ENCODE data around the gene TBP. TPM values are rescaled to one million over a fixed set of nuclear protein-coding genes. Genes with fewer than 3 reads are reported as not detected.

TBP gene
- total RNA-seq, 1 donor from 2014 or later, result 19.3 TPM

DNA sequence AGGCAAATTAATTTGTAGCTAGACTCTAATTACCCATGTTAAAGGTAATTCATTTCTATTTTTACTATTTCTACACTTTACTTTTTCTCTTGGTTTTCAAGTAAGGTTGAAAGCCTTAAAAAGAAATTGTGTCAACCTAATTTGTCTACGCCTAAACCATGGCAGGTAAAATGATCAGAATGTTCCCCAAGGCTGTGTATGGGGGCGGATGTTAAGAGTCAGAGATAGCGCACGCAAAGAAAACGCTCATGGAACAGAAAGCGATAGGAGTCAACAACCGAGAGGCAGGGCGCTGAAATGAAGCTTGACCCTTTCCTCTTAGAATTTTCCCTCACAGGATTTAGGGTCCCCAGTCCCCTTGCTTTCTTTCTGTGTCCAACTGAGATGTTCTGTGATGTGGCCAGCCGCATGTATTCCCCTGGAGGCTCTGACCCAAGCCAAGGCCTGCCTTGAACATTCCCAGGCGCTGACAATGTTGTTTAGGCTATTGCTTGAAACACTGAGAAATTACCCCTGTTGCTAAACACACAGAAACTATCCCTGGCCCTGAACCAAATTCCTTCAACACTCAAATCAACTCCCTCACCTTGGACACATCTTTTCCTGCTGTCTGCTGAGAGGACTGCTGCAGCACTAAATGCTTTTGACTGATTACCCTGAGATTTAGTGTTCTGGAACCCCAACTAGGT lies 12.0 kb upstream of the TBP start:
- DNase-seq (ENCODE audit: low read depth) (no peak), FAIRE-seq (no peak)
- peaks cover 93% of the 10 kb centered on the region for H4K20me1 ChIP-seq (ENCODE audit: insufficient read depth, low read length)
- no peaks in the 10 kb centered on the region for H3K9me3 ChIP-seq (ENCODE audit: insufficient read depth, low read depth, low read length)
- no peak for TF ChIP-seq EZH2 (IDR thresholded peaks at IDR 0.05; ENCODE audit: insufficient read depth, low read length)
- TF ChIP-seq, protein P1, sequence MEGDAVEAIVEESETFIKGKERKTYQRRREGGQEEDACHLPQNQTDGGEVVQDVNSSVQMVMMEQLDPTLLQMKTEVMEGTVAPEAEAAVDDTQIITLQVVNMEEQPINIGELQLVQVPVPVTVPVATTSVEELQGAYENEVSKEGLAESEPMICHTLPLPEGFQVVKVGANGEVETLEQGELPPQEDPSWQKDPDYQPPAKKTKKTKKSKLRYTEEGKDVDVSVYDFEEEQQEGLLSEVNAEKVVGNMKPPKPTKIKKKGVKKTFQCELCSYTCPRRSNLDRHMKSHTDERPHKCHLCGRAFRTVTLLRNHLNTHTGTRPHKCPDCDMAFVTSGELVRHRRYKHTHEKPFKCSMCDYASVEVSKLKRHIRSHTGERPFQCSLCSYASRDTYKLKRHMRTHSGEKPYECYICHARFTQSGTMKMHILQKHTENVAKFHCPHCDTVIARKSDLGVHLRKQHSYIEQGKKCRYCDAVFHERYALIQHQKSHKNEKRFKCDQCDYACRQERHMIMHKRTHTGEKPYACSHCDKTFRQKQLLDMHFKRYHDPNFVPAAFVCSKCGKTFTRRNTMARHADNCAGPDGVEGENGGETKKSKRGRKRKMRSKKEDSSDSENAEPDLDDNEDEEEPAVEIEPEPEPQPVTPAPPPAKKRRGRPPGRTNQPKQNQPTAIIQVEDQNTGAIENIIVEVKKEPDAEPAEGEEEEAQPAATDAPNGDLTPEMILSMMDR (IDR thresholded peaks at IDR 0.05; ENCODE audit: insufficient read depth, low read depth, low read length), result no peak
- H3K27me3 Mint-ChIP-seq (ENCODE audit: low read depth, unreplicated experiment), result no peaks in the 10 kb centered on the region
- no peak overlapping the region for H3K9ac ChIP-seq (ENCODE audit: low read length)
- no peak overlapping the region for H3K27ac ChIP-seq (ENCODE audit: low read depth, low read length)
- no peak overlapping the region for H3K4me2 ChIP-seq (ENCODE audit: low read length)
- H3K4me1 ChIP-seq (ENCODE audit: insufficient read depth, low read length), result no peaks in the 10 kb centered on the region
- H3K36me3 Mint-ChIP-seq (ENCODE audit: low read depth, unreplicated experiment), result peaks cover 10% of the 10 kb centered on the region
- no peak overlapping the region for H3K4me3 ChIP-seq (ENCODE audit: insufficient read depth, low read depth, low read length)
- no peak overlapping the region for H2AFZ ChIP-seq (ENCODE audit: low read depth, low read length)
- H3K4me1 Mint-ChIP-seq (ENCODE audit: low read depth, unreplicated experiment), result no peaks in the 10 kb centered on the region
- no peaks in the 10 kb centered on the region for H3K27me3 ChIP-seq (ENCODE audit: insufficient read depth, low read length)
- H3K9me3 Mint-ChIP-seq (ENCODE audit: unreplicated experiment), result no peaks in the 10 kb centered on the region
- no peak overlapping the region for H3K27ac Mint-ChIP-seq (ENCODE audit: unreplicated experiment)
- peaks cover 88% of the 10 kb centered on the region for H3K79me2 ChIP-seq (ENCODE audit: insufficient read depth, low read length)
- no peak overlapping the region for H3K4me3 Mint-ChIP-seq (ENCODE audit: unreplicated experiment)
- H3K36me3 ChIP-seq (ENCODE audit: insufficient read depth, low read length), result peaks cover 84% of the 10 kb centered on the region

DNA sequence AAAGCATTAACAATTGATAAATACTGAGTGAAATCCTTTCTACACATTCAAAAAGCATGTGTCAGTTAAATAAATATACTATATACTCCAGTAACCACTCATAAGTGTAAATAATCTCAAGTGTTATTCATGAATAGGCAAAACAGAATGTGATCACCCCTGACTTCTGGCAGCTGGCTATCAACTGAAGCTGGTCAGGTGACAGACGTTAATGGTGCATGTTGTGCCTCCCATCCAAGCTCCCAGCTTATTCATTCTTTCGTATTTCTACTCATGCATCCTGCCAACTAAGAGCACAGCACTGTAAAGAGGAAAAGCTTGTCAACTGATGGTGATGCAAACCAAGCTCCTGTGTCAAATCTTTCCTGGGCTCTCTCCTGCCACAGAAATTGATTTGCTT lies 8.8 kb upstream of the TBP start:
- Histone ChIP-seq H2AFZ (ENCODE audit: low read depth, low read length) (no peak overlapping the region), H3K4me1 (ENCODE audit: insufficient read depth, low read length) (no peaks in the 10 kb centered on the region), H3K27me3 (ENCODE audit: insufficient read depth, low read length) (no peaks in the 10 kb centered on the region), H3K27ac (ENCODE audit: low read depth, low read length) (no peak overlapping the region), H3K9me3 (ENCODE audit: insufficient read depth, low read depth, low read length) (no peaks in the 10 kb centered on the region), H4K20me1 (ENCODE audit: insufficient read depth, low read length) (peaks cover 94% of the 10 kb centered on the region), H3K9ac (ENCODE audit: low read length) (no peak overlapping the region), H3K4me2 (ENCODE audit: low read length) (no peak overlapping the region), H3K4me3 (ENCODE audit: insufficient read depth, low read depth, low read length) (no peak overlapping the region), H3K36me3 (ENCODE audit: insufficient read depth, low read length) (peaks cover 81% of the 10 kb centered on the region), H3K79me2 (ENCODE audit: insufficient read depth, low read length) (peaks cover 94% of the 10 kb centered on the region)
- no peaks in the 10 kb centered on the region for H3K27me3 Mint-ChIP-seq (ENCODE audit: low read depth, unreplicated experiment)
- no peak for DNase-seq (ENCODE audit: low read depth)
- H3K36me3 Mint-ChIP-seq (ENCODE audit: low read depth, unreplicated experiment), result peaks cover 12% of the 10 kb centered on the region
- FAIRE-seq, result no peak
- H3K9me3 Mint-ChIP-seq (ENCODE audit: unreplicated experiment), result no peaks in the 10 kb centered on the region
- H3K4me3 Mint-ChIP-seq (ENCODE audit: unreplicated experiment), result no peak overlapping the region
- H3K4me1 Mint-ChIP-seq (ENCODE audit: low read depth, unreplicated experiment), result peaks cover 10% of the 10 kb centered on the region
- no peak overlapping the region for H3K27ac Mint-ChIP-seq (ENCODE audit: unreplicated experiment)
- TF ChIP-seq, protein P1 (IDR thresholded peaks at IDR 0.05; ENCODE audit: insufficient read depth, low read depth, low read length), result no peak
- no peak for TF ChIP-seq EZH2 (IDR thresholded peaks at IDR 0.05; ENCODE audit: insufficient read depth, low read length)

Data from astrocyte (in vitro differentiated cells and primary cell).